Stimulated activated naive CD8-positive, alpha-beta T cell treated with anti-CD3 and anti-CD28 coated beads, Interleukin-15, amount 100 ng/mL, for 72 hours (primary cell): ENCODE results near the gene AXDND1.
A peak's percentile ranks its signal among the peaks of the same experiment; 100 is the strongest.

Experiments
- ATAC-seq: fragments of 150-1000 bp; cut with Tn5 transposase; 2 replicates; pipeline ENCODE4 v1.10.0; 2021; ENCODE audit warnings: mild to moderate bottlenecking, moderate library complexity
- DNase-seq, 2 donors: peaks; one replicate each; pipeline ENCODE4 v3.0.0; 2021 to 2022
- H3K27ac Mint-ChIP-seq, 2 donors: one replicate each; pipeline ENCODE4 v1.8.0; 2022; ENCODE audit warnings: mild to moderate bottlenecking in 2 of 2, mixed read lengths in 2 of 2, moderate library complexity in 2 of 2
- H3K27me3 Mint-ChIP-seq: one replicate; pipeline ENCODE4 v1.8.0; 2022; ENCODE audit warnings: mixed read lengths
- H3K4me1 Mint-ChIP-seq: one replicate; pipeline ENCODE4 v1.8.0; 2022; ENCODE audit warnings: mild to moderate bottlenecking, mixed read lengths
- H3K4me3 Mint-ChIP-seq, 2 donors: one replicate each; pipeline ENCODE4 v1.8.0; 2022; ENCODE audit warnings: mild to moderate bottlenecking in 2 of 2, mixed read lengths in 2 of 2, moderate library complexity in 1 of 2
- H3K9me3 Mint-ChIP-seq, 2 donors: one replicate each; pipeline ENCODE4 v1.8.0; 2022; ENCODE audit warnings: mixed read lengths in 2 of 2

The AXDND1 gene

GRCh38 chr1:179550746-179551682 lies 185.2 kb downstream of the AXDND1 start:
- Mint-ChIP-seq H3K27me3 (peaks cover 8% of the 10 kb centered on the region), H3K4me1 (peaks cover 8% of the 10 kb centered on the region), H3K9me3 (no peaks in the 10 kb centered on the region), H3K4me3 (no peak overlapping the region), H3K27ac (peak overlapping the region in 1 of 2 donors; percentile 64)
- ATAC-seq (peak; percentile 31), DNase-seq (no peak)

- ATAC-seq: no peak
- no peak for DNase-seq
- H3K27me3 Mint-ChIP-seq: peaks cover 14% of the 10 kb centered on the region
- no peaks in the 10 kb centered on the region for H3K9me3 Mint-ChIP-seq
- H3K27ac Mint-ChIP-seq: no peak overlapping the region
- H3K4me3 Mint-ChIP-seq: no peak overlapping the region
- peaks cover 8% of the 10 kb centered on the region for H3K4me1 Mint-ChIP-seq
Observed at GRCh38 chr1:179554427-179554826, 188.7 kb downstream of the AXDND1 start.

GRCh38 chr1:179558078-179558477 lies 192.3 kb downstream of the AXDND1 start:
- no peak overlapping the region for H3K4me3 Mint-ChIP-seq
- no peak for DNase-seq
- H3K9me3 Mint-ChIP-seq: no peaks in the 10 kb centered on the region
- no peaks in the 10 kb centered on the region for H3K4me1 Mint-ChIP-seq
- no peak overlapping the region for H3K27ac Mint-ChIP-seq
- H3K27me3 Mint-ChIP-seq: peaks cover 14% of the 10 kb centered on the region
- ATAC-seq: peak; percentile 58

GRCh38 chr1:179575497-179576314 lies 209.9 kb downstream of the AXDND1 start, which contains the start of gene NPHS2:
Gene NPHS2 (minus strand): TSS chr1:179575948. CDS start chr1:179575864, 84 bp downstream.
- Mint-ChIP-seq H3K9me3 (peaks cover 0 to 2% of the 10 kb centered on the region in 2 donors), H3K4me1 (peaks cover 6% of the 10 kb centered on the region), H3K4me3 (peak within 1 kb of the TSS; percentile 15 to 18), H3K27ac (no peak within 1 kb of the TSS), H3K27me3 (peaks cover 81% of the 10 kb centered on the region)
- DNase-seq (no peak), ATAC-seq (peak; percentile 57)

GRCh38 chr1:179576509-179576908 lies 210.7 kb downstream of the AXDND1 start:
- Mint-ChIP-seq H3K27ac (no peak overlapping the region), H3K4me1 (peaks cover 6% of the 10 kb centered on the region), H3K4me3 (peak overlapping the region in 1 of 2 donors; percentile 18), H3K27me3 (peaks cover 87% of the 10 kb centered on the region), H3K9me3 (no peaks in the 10 kb centered on the region)
- no peak for ATAC-seq
- DNase-seq: no peak

- peaks cover 91% of the 10 kb centered on the region for H3K27me3 Mint-ChIP-seq
- H3K4me3 Mint-ChIP-seq: no peak overlapping the region
- no peak for ATAC-seq
- H3K27ac Mint-ChIP-seq: no peak overlapping the region
- H3K9me3 Mint-ChIP-seq: no peaks in the 10 kb centered on the region
- H3K4me1 Mint-ChIP-seq: no peaks in the 10 kb centered on the region
- DNase-seq: no peak
Observed at GRCh38 chr1:179583771-179584320, 218.1 kb downstream of the AXDND1 start.

- peaks cover 81% of the 10 kb centered on the region for H3K27me3 Mint-ChIP-seq
- no peaks in the 10 kb centered on the region for H3K4me1 Mint-ChIP-seq
- H3K4me3 Mint-ChIP-seq: no peak overlapping the region
- DNase-seq (no peak), ATAC-seq (peak; percentile 58)
- H3K9me3 Mint-ChIP-seq: no peaks in the 10 kb centered on the region
- H3K27ac Mint-ChIP-seq: no peak overlapping the region
Observed at GRCh38 chr1:179586107-179586823, 220.5 kb downstream of the AXDND1 start.

- Mint-ChIP-seq H3K27ac (no peak overlapping the region), H3K27me3 (peaks cover 83% of the 10 kb centered on the region), H3K4me1 (no peaks in the 10 kb centered on the region), H3K9me3 (no peaks in the 10 kb centered on the region), H3K4me3 (no peak overlapping the region)
- ATAC-seq: no peak
- no peak for DNase-seq
Observed at GRCh38 chr1:179587336-179587735, 221.6 kb downstream of the AXDND1 start.

GRCh38 chr1:179588425-179589024 lies 222.8 kb downstream of the AXDND1 start:
- H3K27ac Mint-ChIP-seq: no peak overlapping the region
- H3K4me1 Mint-ChIP-seq: no peaks in the 10 kb centered on the region
- H3K4me3 Mint-ChIP-seq: no peak overlapping the region
- no peaks in the 10 kb centered on the region for H3K9me3 Mint-ChIP-seq
- no peak for ATAC-seq
- no peak for DNase-seq
- peaks cover 83% of the 10 kb centered on the region for H3K27me3 Mint-ChIP-seq

- H3K9me3 Mint-ChIP-seq: no peaks in the 10 kb centered on the region
- peaks cover 78% of the 10 kb centered on the region for H3K27me3 Mint-ChIP-seq
- no peaks in the 10 kb centered on the region for H3K4me1 Mint-ChIP-seq
Observed at GRCh38 chr1:179589509-179589908, 223.7 kb downstream of the AXDND1 start.

GRCh38 chr1:179590671-179591070 lies 224.9 kb downstream of the AXDND1 start:
- H3K27ac Mint-ChIP-seq: no peak overlapping the region
- no peaks in the 10 kb centered on the region for H3K9me3 Mint-ChIP-seq
- peaks cover 69% of the 10 kb centered on the region for H3K27me3 Mint-ChIP-seq
- no peak overlapping the region for H3K4me3 Mint-ChIP-seq
- DNase-seq (no peak), ATAC-seq (no peak)
- no peaks in the 10 kb centered on the region for H3K4me1 Mint-ChIP-seq

More at GRCh38 chr1:179589509-179589908, 223.7 kb downstream of the AXDND1 start:
- DNase-seq (no peak), ATAC-seq (no peak)
- H3K27ac Mint-ChIP-seq: no peak overlapping the region
- H3K4me3 Mint-ChIP-seq: no peak overlapping the region

GRCh38 chr1:179591253-179591591 lies 225.5 kb downstream of the AXDND1 start:
- ATAC-seq (peak; percentile 8), DNase-seq (no peak)
- H3K9me3 Mint-ChIP-seq: no peaks in the 10 kb centered on the region
- no peaks in the 10 kb centered on the region for H3K4me1 Mint-ChIP-seq
- H3K4me3 Mint-ChIP-seq: no peak overlapping the region
- H3K27ac Mint-ChIP-seq: no peak overlapping the region
- H3K27me3 Mint-ChIP-seq: peaks cover 63% of the 10 kb centered on the region

GRCh38 chr1:179591592-179592580 lies 226.1 kb downstream of the AXDND1 start, which contains the start of gene TDRD5:
Gene TDRD5 (plus strand): TSS chr1:179591832. CDS start chr1:179592616, 784 bp downstream.
- no peak for DNase-seq
- ATAC-seq: peak; percentile 44
- no peak within 1 kb of the TSS for H3K4me3 Mint-ChIP-seq
- no peak within 1 kb of the TSS for H3K27ac Mint-ChIP-seq
- H3K9me3 Mint-ChIP-seq: no peaks in the 10 kb centered on the region
- no peaks in the 10 kb centered on the region for H3K4me1 Mint-ChIP-seq
- peaks cover 59% of the 10 kb centered on the region for H3K27me3 Mint-ChIP-seq

GRCh38 chr1:179598631-179599030 lies 232.9 kb downstream of the AXDND1 start:
- Mint-ChIP-seq H3K27ac (no peak overlapping the region), H3K4me3 (no peak overlapping the region), H3K9me3 (no peaks in the 10 kb centered on the region), H3K27me3 (peaks cover 22% of the 10 kb centered on the region), H3K4me1 (no peaks in the 10 kb centered on the region)
- DNase-seq: no peak
- no peak for ATAC-seq
